Measurements from ENCODE around the gene SGMS1. TPM values are rescaled to one million over a fixed set of nuclear protein-coding genes. Genes with fewer than 3 reads are reported as not detected.

SGMS1 gene
- total RNA-seq, 4 donors from 2014 or later: 28.3 to 44.5 (median 41.7) TPM

DNA sequence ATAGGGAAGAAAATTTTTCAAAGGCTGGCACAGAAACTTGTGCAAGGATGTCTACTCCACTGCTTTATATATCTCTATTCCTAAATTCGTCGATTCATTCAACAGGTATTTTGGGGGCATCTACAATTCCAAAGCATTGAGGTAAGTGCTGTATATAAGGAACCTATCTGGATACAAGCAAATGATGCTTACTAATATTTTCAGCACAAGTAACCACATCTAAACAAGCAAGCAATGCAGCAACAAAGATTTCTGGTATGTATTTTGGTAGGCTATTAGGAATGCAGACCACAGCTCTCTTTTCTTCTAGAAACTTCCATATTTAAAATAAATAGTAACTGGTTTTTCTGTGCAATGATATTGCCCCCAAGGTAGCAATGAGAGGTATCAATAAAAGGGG is 183.9 kb downstream of the SGMS1 start:
- no peaks in the 10 kb centered on the region for H3K9me3 ChIP-seq
- H3K4me3 ChIP-seq: no peak overlapping the region
- in situ Hi-C loops (cut with MboI; ENCODE audit: low pct_ligation_motif_present in 1 of 4, low pct_unique_long_range_greater_than_20kb in 1 of 4, low sequenced_read_pairs in 3 of 4): no loop called here
- no peaks in the 10 kb centered on the region for H3K27me3 ChIP-seq
- peaks cover 0 to 3% (median 0%) of the 10 kb centered on the region in 4 donors for H3K4me1 ChIP-seq
- 97 to 100% methylated on average over 2 of the region's 2 CpGs for WGBS, 2 donors (ENCODE audit: low coverage in 1 of 2)
- H3K27ac ChIP-seq: no peak overlapping the region
- intact Hi-C loops (cut with DNase I; ENCODE audit: low total_unique reads): no loop called here
- TF ChIP-seq POLR2AphosphoS5 (IDR thresholded peaks at IDR 0.05): no peak
- TF ChIP-seq EP300 (IDR thresholded peaks at IDR 0.05; ENCODE audit: low read depth): no peak
- TF ChIP-seq, protein P1, sequence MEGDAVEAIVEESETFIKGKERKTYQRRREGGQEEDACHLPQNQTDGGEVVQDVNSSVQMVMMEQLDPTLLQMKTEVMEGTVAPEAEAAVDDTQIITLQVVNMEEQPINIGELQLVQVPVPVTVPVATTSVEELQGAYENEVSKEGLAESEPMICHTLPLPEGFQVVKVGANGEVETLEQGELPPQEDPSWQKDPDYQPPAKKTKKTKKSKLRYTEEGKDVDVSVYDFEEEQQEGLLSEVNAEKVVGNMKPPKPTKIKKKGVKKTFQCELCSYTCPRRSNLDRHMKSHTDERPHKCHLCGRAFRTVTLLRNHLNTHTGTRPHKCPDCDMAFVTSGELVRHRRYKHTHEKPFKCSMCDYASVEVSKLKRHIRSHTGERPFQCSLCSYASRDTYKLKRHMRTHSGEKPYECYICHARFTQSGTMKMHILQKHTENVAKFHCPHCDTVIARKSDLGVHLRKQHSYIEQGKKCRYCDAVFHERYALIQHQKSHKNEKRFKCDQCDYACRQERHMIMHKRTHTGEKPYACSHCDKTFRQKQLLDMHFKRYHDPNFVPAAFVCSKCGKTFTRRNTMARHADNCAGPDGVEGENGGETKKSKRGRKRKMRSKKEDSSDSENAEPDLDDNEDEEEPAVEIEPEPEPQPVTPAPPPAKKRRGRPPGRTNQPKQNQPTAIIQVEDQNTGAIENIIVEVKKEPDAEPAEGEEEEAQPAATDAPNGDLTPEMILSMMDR (IDR thresholded peaks at IDR 0.05): no peak
- TF ChIP-seq POLR2A (IDR thresholded peaks at IDR 0.05): no peak
- H3K36me3 ChIP-seq: no peaks in the 10 kb centered on the region
- no peak for DNase-seq

DNA sequence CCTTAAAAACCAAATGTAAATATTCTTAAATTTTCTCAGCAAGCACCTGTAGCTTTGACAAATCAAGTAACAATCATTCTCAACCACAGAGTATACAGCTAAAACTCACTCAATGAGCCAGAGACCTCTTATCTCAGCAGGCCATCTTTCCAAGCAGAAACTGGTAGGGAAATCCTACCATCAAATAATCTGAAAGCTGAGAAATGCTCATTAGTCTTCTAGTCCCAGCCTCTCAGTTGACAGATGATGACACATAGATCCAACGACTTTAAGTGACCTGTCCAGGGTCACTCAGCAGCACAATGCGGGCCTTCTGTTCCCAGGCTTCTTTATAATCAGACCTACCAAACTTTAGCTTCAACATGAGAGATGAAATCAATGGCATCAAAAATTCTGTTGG is 184.6 kb downstream of the SGMS1 start:
- Histone ChIP-seq H3K27ac (no peak overlapping the region), H3K4me1 (peaks cover 0 to 3% (median 0%) of the 10 kb centered on the region in 4 donors), H3K4me3 (no peak overlapping the region), H3K9me3 (no peaks in the 10 kb centered on the region), H3K36me3 (no peaks in the 10 kb centered on the region), H3K27me3 (no peaks in the 10 kb centered on the region)
- no peak for DNase-seq
- intact Hi-C loops (cut with DNase I; ENCODE audit: low total_unique reads): no loop called here
- 92% methylated on average over 2 of the region's 2 CpGs; no CpG with 5 or more reads in 1 of the 2 donors for whole genome bisulfite sequencing, 2 donors (ENCODE audit: low coverage in 1 of 2)
- TF ChIP-seq POLR2A (IDR thresholded peaks at IDR 0.05): no peak
- TF ChIP-seq, protein P1 (IDR thresholded peaks at IDR 0.05): no peak
- no peak for TF ChIP-seq EP300 (IDR thresholded peaks at IDR 0.05; ENCODE audit: low read depth)
- TF ChIP-seq POLR2AphosphoS5 (IDR thresholded peaks at IDR 0.05): no peak
- in situ Hi-C loops (cut with MboI; ENCODE audit: low pct_ligation_motif_present in 1 of 4, low pct_unique_long_range_greater_than_20kb in 1 of 4, low sequenced_read_pairs in 3 of 4): no loop called here

DNA sequence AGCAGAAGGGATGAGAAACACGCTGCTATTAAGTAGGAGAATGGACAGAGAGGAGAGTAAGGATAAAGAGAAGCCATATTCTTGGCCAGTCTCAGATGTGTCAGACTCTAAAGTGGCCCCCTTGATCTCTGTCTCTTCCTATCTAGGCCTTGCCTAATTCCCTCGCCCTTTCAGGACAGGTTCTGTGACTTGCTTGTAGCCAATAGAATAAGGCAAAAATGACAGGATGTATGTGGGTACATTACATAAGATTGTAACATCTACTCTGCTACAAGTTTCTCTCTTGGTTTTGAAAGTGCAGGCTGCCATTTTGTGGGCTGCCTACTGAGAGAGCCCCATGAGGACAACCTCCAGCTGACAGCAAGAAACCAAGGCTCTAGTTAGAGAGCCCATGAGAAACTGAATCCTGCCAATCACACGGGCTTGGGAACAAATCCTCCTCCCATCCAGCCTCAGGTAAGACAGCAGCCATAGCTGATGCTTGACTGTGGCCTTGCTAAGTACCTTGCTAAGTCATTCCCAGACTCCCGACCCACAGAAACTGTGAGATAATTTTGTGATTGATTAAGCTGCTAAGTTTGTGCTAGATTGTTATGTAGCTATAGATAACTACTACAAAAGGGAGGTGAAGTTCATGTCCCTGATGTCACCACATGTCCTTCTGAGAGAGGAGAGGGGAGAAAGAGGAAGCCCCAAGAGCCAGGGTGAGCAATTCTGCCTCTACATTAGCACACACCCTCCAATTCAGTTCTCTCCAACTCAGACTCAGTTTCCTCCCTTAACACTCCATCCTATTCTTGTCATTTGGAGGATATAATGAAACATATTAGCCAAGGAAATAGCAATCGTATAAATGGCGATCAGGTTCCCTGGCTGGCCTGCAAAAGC is 185.5 kb downstream of the SGMS1 start:
- TF ChIP-seq, protein P1 (IDR thresholded peaks at IDR 0.05): no peak
- TF ChIP-seq EP300 (IDR thresholded peaks at IDR 0.05; ENCODE audit: low read depth): no peak
- no peak for TF ChIP-seq POLR2AphosphoS5 (IDR thresholded peaks at IDR 0.05)
- TF ChIP-seq POLR2A (IDR thresholded peaks at IDR 0.05): no peak
- intact Hi-C loops (cut with DNase I; ENCODE audit: low total_unique reads): no loop called here
- no peaks in the 10 kb centered on the region for H3K36me3 ChIP-seq
- WGBS, 2 donors (ENCODE audit: low coverage in 1 of 2): 91 to 94% methylated on average over 4 to 6 of the region's 6 CpGs
- H3K27ac ChIP-seq: no peak overlapping the region
- DNase-seq: no peak
- no peaks in the 10 kb centered on the region for H3K27me3 ChIP-seq
- peaks cover 0 to 3% (median 0%) of the 10 kb centered on the region in 4 donors for H3K4me1 ChIP-seq
- H3K4me3 ChIP-seq: no peak overlapping the region
- in situ Hi-C loops (cut with MboI; ENCODE audit: low pct_ligation_motif_present in 1 of 4, low pct_unique_long_range_greater_than_20kb in 1 of 4, low sequenced_read_pairs in 3 of 4): no loop called here
- no peaks in the 10 kb centered on the region for H3K9me3 ChIP-seq

DNA sequence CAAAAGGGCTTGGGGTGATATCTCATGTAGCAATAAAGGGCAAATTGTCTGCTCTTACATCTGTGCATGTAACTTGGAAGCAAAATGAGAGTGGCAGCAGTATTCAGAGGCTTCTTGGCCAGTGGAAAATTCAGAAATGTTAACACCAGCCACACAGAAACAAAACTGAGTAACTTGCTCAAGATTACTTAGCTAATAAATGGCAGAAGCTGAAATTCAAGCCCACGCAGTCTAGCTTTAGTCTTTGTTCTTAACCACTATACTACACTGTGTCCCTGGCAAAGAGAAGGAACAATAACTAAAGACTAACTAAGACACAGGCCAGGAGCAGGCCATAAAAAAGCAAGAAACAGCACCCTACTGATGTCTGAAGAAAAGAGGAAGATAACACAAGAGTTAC is 186.5 kb downstream of the SGMS1 start:
- WGBS, 2 donors (ENCODE audit: low coverage in 1 of 2): 62 to 100% methylated on average over 1 of the region's 1 CpG
- in situ Hi-C loops (cut with MboI; ENCODE audit: low pct_ligation_motif_present in 1 of 4, low pct_unique_long_range_greater_than_20kb in 1 of 4, low sequenced_read_pairs in 3 of 4): no loop called here

More for the DNA sequence above, 186.5 kb downstream of the SGMS1 start:
- intact Hi-C loops (cut with DNase I; ENCODE audit: low total_unique reads): no loop called here
- Histone ChIP-seq H3K27ac (no peak overlapping the region), H3K9me3 (no peaks in the 10 kb centered on the region), H3K4me3 (no peak overlapping the region), H3K36me3 (no peaks in the 10 kb centered on the region), H3K27me3 (no peaks in the 10 kb centered on the region), H3K4me1 (peaks cover 0 to 3% (median 0%) of the 10 kb centered on the region in 4 donors)
- TF ChIP-seq, protein P1 (IDR thresholded peaks at IDR 0.05): no peak
- no peak for TF ChIP-seq POLR2A (IDR thresholded peaks at IDR 0.05)
- DNase-seq: no peak

All from transverse colon (tissue), 4 donors.